HG03571 (cell line): ENCODE results near the gene AP1S3.
A peak's percentile ranks its signal among the peaks of the same experiment; 100 is the strongest.
"Not testable (repeated sequence)": the region's sequence is repeated elsewhere in the genome, so short reads cannot be mapped to it uniquely, and the experiment has no call there.

ENCODE experiments used
- ATAC-seq: cut with Tn5 transposase; IDR thresholded peaks from one replicate; pipeline ENCODE4 v1.9.1; 2021; ENCODE audit not compliant: unreplicated experiment

AP1S3 gene

GRCh38 chr2:223854741-223855140 lies 17.4 kb upstream of the AP1S3 start:
- ATAC-seq = no peak

- ATAC-seq = no peak
Measured at GRCh38 chr2:223853425-223853837, 16.0 kb upstream of the AP1S3 start.

GRCh38 chr2:223852281-223852795 lies 15.0 kb upstream of the AP1S3 start:
- ATAC-seq = no peak

- no peak for ATAC-seq
Measured at GRCh38 chr2:223847410-223847809, 10.0 kb upstream of the AP1S3 start.

GRCh38 chr2:223846515-223846914 lies 9.1 kb upstream of the AP1S3 start:
- no peak for ATAC-seq

GRCh38 chr2:223841436-223842190 lies 4.2 kb upstream of the AP1S3 start:
- no peak for ATAC-seq

GRCh38 chr2:223835701-223836532 lies 1.5 kb downstream of the AP1S3 start:
- peak; percentile 62 for ATAC-seq

GRCh38 chr2:223834431-223834830 lies 3.0 kb downstream of the AP1S3 start:
- no peak for ATAC-seq

- ATAC-seq = no peak
Measured at GRCh38 chr2:223832241-223832903, 5.0 kb downstream of the AP1S3 start.

- no peak for ATAC-seq
Measured at GRCh38 chr2:223829128-223829527, 8.3 kb downstream of the AP1S3 start.

GRCh38 chr2:223828314-223828713 lies 9.1 kb downstream of the AP1S3 start:
- ATAC-seq = no peak

- no peak for ATAC-seq
Measured at GRCh38 chr2:223826995-223827394, 10.4 kb downstream of the AP1S3 start.

GRCh38 chr2:223824301-223824700 lies 13.1 kb downstream of the AP1S3 start:
- ATAC-seq = no peak

GRCh38 chr2:223822818-223823217 lies 14.6 kb downstream of the AP1S3 start:
- ATAC-seq = no peak

- no peak for ATAC-seq
Measured at GRCh38 chr2:223820549-223820948, 16.8 kb downstream of the AP1S3 start.

GRCh38 chr2:223819891-223820290 lies 17.5 kb downstream of the AP1S3 start:
- ATAC-seq = no peak

- no peak for ATAC-seq
Measured at GRCh38 chr2:223815884-223816570, 21.4 kb downstream of the AP1S3 start.

GRCh38 chr2:223815186-223815883 lies 22.0 kb downstream of the AP1S3 start:
- no peak for ATAC-seq

GRCh38 chr2:223814764-223815163 lies 22.6 kb downstream of the AP1S3 start:
- ATAC-seq = not testable (repeated sequence)

GRCh38 chr2:223813329-223813728 lies 24.1 kb downstream of the AP1S3 start:
- no peak for ATAC-seq
